DND-41 (cell line): ENCODE data around the gene ATXN7L2.

ENCODE experiments used
- EZH2 ChIP-seq: IDR thresholded peaks from 3 replicates; pipeline ENCODE4 v1.6.1; 2012; ENCODE audit warnings: borderline replicate concordance, low read depth, mild to moderate bottlenecking, moderate library complexity, low read length, inconsistent platforms; ENCODE audit not compliant: severe bottlenecking
- TF ChIP-seq, protein P1 (sequence below): IDR thresholded peaks from 2 replicates; pipeline ENCODE4 v1.5.1; 2012; ENCODE audit warnings: borderline replicate concordance, low read length, moderate library complexity, mild to moderate bottlenecking; ENCODE audit not compliant: poor library complexity, severe bottlenecking; ENCODE audit errors: extremely low read depth

DNA sequence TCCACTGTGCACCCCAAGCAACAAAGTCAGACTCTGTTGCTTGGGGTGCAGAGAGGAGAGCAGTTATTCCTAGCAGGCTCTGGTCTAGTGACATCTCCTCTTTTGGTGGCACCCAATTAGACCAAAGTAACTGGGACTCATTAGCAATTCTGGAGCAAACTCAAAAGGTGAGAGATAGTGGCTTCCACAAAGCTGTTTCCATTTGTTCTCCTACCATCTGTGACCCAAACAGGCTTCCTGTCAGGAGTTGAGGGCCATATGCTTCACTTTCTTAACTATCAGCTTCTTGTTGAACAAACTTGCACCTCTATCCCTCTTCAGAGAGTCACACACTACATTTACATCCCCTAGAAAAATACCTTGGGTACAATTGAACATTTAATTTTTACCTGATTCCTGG, 1.5 kb upstream of the ATXN7L2 start:
- TF ChIP-seq, protein P1, sequence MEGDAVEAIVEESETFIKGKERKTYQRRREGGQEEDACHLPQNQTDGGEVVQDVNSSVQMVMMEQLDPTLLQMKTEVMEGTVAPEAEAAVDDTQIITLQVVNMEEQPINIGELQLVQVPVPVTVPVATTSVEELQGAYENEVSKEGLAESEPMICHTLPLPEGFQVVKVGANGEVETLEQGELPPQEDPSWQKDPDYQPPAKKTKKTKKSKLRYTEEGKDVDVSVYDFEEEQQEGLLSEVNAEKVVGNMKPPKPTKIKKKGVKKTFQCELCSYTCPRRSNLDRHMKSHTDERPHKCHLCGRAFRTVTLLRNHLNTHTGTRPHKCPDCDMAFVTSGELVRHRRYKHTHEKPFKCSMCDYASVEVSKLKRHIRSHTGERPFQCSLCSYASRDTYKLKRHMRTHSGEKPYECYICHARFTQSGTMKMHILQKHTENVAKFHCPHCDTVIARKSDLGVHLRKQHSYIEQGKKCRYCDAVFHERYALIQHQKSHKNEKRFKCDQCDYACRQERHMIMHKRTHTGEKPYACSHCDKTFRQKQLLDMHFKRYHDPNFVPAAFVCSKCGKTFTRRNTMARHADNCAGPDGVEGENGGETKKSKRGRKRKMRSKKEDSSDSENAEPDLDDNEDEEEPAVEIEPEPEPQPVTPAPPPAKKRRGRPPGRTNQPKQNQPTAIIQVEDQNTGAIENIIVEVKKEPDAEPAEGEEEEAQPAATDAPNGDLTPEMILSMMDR = no peak
- no peak for TF ChIP-seq EZH2
